GM12878 (cell line): ENCODE measurements around the gene DHPS. TPM values are rescaled to one million over a fixed set of nuclear protein-coding genes. Genes with fewer than 3 reads are reported as not detected.

ENCODE experiments used
- BACH1 ChIP-seq: fragments of 450-650 bp; IDR thresholded peaks from 2 replicates; pipeline ENCODE4 v1.6.1; 2017; ENCODE audit warnings: mild to moderate bottlenecking, borderline replicate concordance
- BHLHE40 ChIP-seq, 2 experiments: fragments of 450-650 bp in 1 of 2; IDR thresholded peaks; 2 replicates each; pipeline ENCODE4 v1.6.1; 2011 to 2017; ENCODE audit warnings: low read depth in 2 of 2, borderline replicate concordance in 1 of 2, improper control_type of control experiment in 1 of 2, low read length in 1 of 2, mild to moderate bottlenecking in 1 of 2
- BRCA1 ChIP-seq: IDR thresholded peaks from 2 replicates; pipeline ENCODE4 v1.6.1; 2011; ENCODE audit warnings: low read depth, low read length, improper control_type of control experiment
- CREM ChIP-seq: IDR thresholded peaks from 2 replicates; pipeline ENCODE4 v1.6.1; 2014; ENCODE audit warnings: antibody characterized with exemption, low read depth
- ETV6 ChIP-seq, 2 experiments: fragments of 450-650 bp in 1 of 2; IDR thresholded peaks in 1 of 2; conservative IDR thresholded peaks in 1 of 2; 2 replicates each; pipeline ENCODE4 v1.6.1; 2014; ENCODE audit warnings: antibody characterized with exemption in 1 of 2, borderline replicate concordance in 1 of 2, low read depth in 1 of 2, mild to moderate bottlenecking in 1 of 2, moderate library complexity in 1 of 2
- FOXK2 ChIP-seq: fragments of 450-650 bp; IDR thresholded peaks from 2 replicates; pipeline ENCODE4 v1.6.1; 2017; ENCODE audit warnings: mild to moderate bottlenecking, moderate library complexity
- IRF5 ChIP-seq: fragments of 450-650 bp; IDR thresholded peaks from 2 replicates; pipeline ENCODE4 v1.6.1; 2017; ENCODE audit warnings: borderline replicate concordance
- MTA3 ChIP-seq: IDR thresholded peaks from 2 replicates; pipeline ENCODE4 v1.6.1; 2012; ENCODE audit warnings: low read length, inconsistent platforms, borderline replicate concordance
- PAX5 ChIP-seq: IDR thresholded peaks from 2 replicates; pipeline ENCODE4 v1.6.1; 2011; ENCODE audit warnings: low read depth, low read length, borderline replicate concordance
- ZBED1 ChIP-seq: IDR thresholded peaks from 2 replicates; pipeline ENCODE4 v1.6.1; 2016; ENCODE audit warnings: borderline replicate concordance
- ZBTB11 ChIP-seq: fragments of 450-650 bp; formaldehyde crosslinking; IDR thresholded peaks from 2 replicates; pipeline ENCODE4 v1.5.0; 2022; ENCODE audit warnings: mild to moderate bottlenecking, missing genetic modification characterization
- ZNF24 ChIP-seq: fragments of 450-650 bp; IDR thresholded peaks from 2 replicates; pipeline ENCODE4 v1.6.1; 2017; ENCODE audit warnings: antibody characterized with exemption, mild to moderate bottlenecking
- polyA plus RNA-seq, 11 experiments: library from polyadenylated mRNA; depleted of rRNA in 4 of 11; unstranded in 6 of 11; stranded (reverse) in 5 of 11; fragments of >200 nt; fragmentation: Nextera tagmentation in 4 of 11; fragmentation: Illumina TruSeq in 1 of 11; extraction: Ambion mirVana in 4 of 11; extraction: Trizol in 1 of 11; gene quantifications; 1 replicate in 1 of 11; 2 replicates in 10 of 11; pipeline versions ENCODE4 v1.2.1 to v1.2.3, GENCODE V29; 2011 to 2016; ENCODE audit warnings: inconsistent platforms in 2 of 11, missing spikeins in 2 of 11, low read depth in 1 of 11
- total RNA-seq, 4 experiments: library from RNA; depleted of rRNA in 3 of 4; stranded (reverse); fragments of >200 nt in 3 of 4; fragmentation: Illumina TruSeq in 1 of 4; extraction: Trizol in 1 of 4; gene quantifications; 2 replicates each; pipeline versions ENCODE4 v1.2.1 to v1.2.3, GENCODE V29; 2013 to 2021
- TF ChIP-seq, protein P1 (sequence below): IDR thresholded peaks from 2 replicates; pipeline ENCODE4 v1.6.1; 2012; ENCODE audit warnings: low read depth, low read length, improper control_type of control experiment
- TF ChIP-seq, protein P2 (sequence below): fragments of 450-650 bp; IDR thresholded peaks from 2 replicates; pipeline ENCODE4 v1.6.1; 2016; ENCODE audit warnings: mild to moderate bottlenecking
- TF ChIP-seq, protein P3 (sequence below), 3 experiments: IDR thresholded peaks in 2 of 3; conservative IDR thresholded peaks in 1 of 3; 2 replicates each; pipeline ENCODE4 v1.5.1; 2011; ENCODE audit warnings: low read depth in 3 of 3, low read length in 3 of 3, mild to moderate bottlenecking in 3 of 3, control low read depth in 2 of 3, moderate library complexity in 2 of 3, inconsistent platforms in 1 of 3, mixed read lengths in 1 of 3; ENCODE audit not compliant: control insufficient read depth in 2 of 3, insufficient read depth in 1 of 3; ENCODE audit errors: extremely low read depth in 1 of 3

Gene DHPS
- total and polyA plus RNA-seq, 10 of the 15 experiments (the other 5 are each of a cell fraction or from before 2014, with no cell fraction given), result 36.4 to 104 (median 83.4) TPM

DNA sequence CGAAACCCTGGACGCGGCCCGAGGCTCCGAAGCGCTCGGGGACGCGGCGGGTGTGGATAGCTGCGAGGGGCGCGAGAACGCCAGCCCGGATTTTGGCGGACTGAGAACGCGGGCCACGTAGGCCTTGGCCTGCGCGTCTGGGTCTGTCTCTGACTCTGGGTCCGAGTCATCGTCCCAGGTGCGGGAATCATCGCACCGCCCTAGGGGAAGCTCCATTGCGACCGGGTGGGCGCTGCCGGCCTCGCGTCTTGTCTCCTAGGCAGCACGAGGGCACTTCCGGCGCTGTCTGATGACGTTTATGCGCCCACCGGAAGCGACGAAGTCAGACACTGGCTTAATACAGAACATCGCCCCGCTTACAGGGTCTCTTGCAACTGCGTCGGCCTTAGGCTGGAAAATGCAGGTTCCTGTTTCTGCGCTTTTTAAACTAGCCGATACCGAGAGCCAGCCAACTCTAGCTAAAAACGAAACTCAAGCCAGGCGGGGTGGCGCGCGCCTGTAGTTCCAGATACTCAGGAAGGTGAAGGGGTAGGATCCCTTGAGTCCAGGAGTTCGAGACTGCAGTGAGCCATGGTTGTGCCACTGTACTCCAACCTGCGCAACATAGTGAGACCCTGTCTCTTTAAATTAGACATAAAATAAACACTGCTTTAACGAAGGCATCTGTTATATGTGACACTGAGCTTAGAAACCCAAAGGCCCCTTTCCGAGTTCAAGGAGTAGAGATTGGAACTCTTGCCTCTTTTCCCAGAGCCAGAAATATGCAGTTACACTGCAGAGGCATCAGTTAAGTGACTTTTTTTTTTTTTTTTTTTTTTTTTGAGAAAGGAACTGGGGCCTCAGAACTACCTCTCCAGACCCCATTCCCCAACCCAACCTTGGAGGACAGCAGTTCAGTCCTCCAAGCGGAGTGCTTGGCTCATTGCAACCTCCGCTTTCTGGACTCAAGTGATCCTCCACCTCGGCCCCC is 15.0 kb upstream of the DHPS start, which contains the start of gene FBXW9 (continued):
- TF ChIP-seq BHLHE40 (IDR thresholded peaks at IDR 0.05; ENCODE audit: borderline replicate concordance in 1 of 2, low read depth in 2 of 2, low read length in 1 of 2) (peak in 1 of 2 experiments; percentile 30; a peak in 1 of 4 replicates), BACH1 (0 out of 2 replicates have a peak, but pooled peaks have one; percentile 51), FOXK2 (no peak), ZBTB11 (CRISPR knock-in tag) (no peak), PAX5 (0 out of 2 replicates have a peak, but pooled peaks have one; percentile 11), ZNF24 (no peak), ZBED1 (peak; percentile 55; the same call in 1 of the 2 replicates), ETV6 (conservative IDR thresholded peaks at IDR 0.05 in 1 of 2, IDR thresholded peaks at IDR 0.05 in 1 of 2; ENCODE audit: borderline replicate concordance in 1 of 2, low read depth in 1 of 2) (no peak), MTA3 (peak; percentile 88; the same call in 1 of the 2 replicates), BRCA1 (no peak), IRF5 (no peak), CREM (peak; percentile 100)
- TF ChIP-seq, protein P1, sequence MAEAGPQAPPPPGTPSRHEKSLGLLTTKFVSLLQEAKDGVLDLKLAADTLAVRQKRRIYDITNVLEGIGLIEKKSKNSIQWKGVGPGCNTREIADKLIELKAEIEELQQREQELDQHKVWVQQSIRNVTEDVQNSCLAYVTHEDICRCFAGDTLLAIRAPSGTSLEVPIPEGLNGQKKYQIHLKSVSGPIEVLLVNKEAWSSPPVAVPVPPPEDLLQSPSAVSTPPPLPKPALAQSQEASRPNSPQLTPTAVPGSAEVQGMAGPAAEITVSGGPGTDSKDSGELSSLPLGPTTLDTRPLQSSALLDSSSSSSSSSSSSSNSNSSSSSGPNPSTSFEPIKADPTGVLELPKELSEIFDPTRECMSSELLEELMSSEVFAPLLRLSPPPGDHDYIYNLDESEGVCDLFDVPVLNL, result no peak
- TF ChIP-seq, protein P2, sequence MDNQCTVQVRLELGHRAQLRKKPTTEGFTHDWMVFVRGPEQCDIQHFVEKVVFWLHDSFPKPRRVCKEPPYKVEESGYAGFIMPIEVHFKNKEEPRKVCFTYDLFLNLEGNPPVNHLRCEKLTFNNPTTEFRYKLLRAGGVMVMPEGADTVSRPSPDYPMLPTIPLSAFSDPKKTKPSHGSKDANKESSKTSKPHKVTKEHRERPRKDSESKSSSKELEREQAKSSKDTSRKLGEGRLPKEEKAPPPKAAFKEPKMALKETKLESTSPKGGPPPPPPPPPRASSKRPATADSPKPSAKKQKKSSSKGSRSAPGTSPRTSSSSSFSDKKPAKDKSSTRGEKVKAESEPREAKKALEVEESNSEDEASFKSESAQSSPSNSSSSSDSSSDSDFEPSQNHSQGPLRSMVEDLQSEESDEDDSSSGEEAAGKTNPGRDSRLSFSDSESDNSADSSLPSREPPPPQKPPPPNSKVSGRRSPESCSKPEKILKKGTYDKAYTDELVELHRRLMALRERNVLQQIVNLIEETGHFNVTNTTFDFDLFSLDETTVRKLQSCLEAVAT, result 0 out of 2 replicates have a peak, but pooled peaks have one; percentile 30
- TF ChIP-seq, protein P3, sequence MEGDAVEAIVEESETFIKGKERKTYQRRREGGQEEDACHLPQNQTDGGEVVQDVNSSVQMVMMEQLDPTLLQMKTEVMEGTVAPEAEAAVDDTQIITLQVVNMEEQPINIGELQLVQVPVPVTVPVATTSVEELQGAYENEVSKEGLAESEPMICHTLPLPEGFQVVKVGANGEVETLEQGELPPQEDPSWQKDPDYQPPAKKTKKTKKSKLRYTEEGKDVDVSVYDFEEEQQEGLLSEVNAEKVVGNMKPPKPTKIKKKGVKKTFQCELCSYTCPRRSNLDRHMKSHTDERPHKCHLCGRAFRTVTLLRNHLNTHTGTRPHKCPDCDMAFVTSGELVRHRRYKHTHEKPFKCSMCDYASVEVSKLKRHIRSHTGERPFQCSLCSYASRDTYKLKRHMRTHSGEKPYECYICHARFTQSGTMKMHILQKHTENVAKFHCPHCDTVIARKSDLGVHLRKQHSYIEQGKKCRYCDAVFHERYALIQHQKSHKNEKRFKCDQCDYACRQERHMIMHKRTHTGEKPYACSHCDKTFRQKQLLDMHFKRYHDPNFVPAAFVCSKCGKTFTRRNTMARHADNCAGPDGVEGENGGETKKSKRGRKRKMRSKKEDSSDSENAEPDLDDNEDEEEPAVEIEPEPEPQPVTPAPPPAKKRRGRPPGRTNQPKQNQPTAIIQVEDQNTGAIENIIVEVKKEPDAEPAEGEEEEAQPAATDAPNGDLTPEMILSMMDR (IDR thresholded peaks at IDR 0.05 in 2 of 3, conservative IDR thresholded peaks at IDR 0.05 in 1 of 3; ENCODE audit: control insufficient read depth in 2 of 3, extremely low read depth in 1 of 3, insufficient read depth in 1 of 3, low read depth in 3 of 3, low read length in 3 of 3), result no peak
